BLaER1 treated with 17β-estradiol and CSF1 and Interleukin-3, amounts not matched to agents 10 nM and 100 nM (cell line): ENCODE measurements around the gene VPS29.

Experiments
- H3K27ac ChIP-seq, 11 experiments: shearing (Covaris generic); formaldehyde crosslinking; 2 replicates each; pipeline ENCODE4 v1.8.1; 2022
- H3K27me3 ChIP-seq, 11 experiments: shearing (Covaris generic); formaldehyde crosslinking; 2 replicates each; pipeline ENCODE4 v1.8.1; 2022
- H3K36me3 ChIP-seq, 11 experiments: shearing (Covaris generic); formaldehyde crosslinking; 2 replicates each; pipeline ENCODE4 v1.8.1; 2022
- H3K4me1 ChIP-seq, 10 experiments: shearing (Covaris generic); formaldehyde crosslinking; 2 replicates each; pipeline ENCODE4 v1.8.1; 2022
- H3K4me2 ChIP-seq, 11 experiments: shearing (Covaris generic); formaldehyde crosslinking; 2 replicates each; pipeline ENCODE4 v1.8.1; 2022
- H3K4me3 ChIP-seq, 10 experiments: shearing (Covaris generic); formaldehyde crosslinking; 2 replicates each; pipeline ENCODE4 v1.8.1; 2022
- H3K9ac ChIP-seq, 11 experiments: shearing (Covaris generic); formaldehyde crosslinking; 2 replicates each; pipeline ENCODE4 v1.8.1; 2022
- H3K9me3 ChIP-seq, 11 experiments: shearing (Covaris generic); formaldehyde crosslinking; replicated peaks in 1 of 11; 2 replicates each; pipeline ENCODE4 v1.8.1; 2022
- H4K20me1 ChIP-seq, 11 experiments: shearing (Covaris generic); formaldehyde crosslinking; 2 replicates each; pipeline ENCODE4 v1.8.1; 2022
- Cebpa-rat ChIP-seq, 11 experiments: shearing (Covaris generic); IDR thresholded peaks; 2 replicates each; pipeline ENCODE4 v1.8.1; 2022

The VPS29 gene

GRCh38 chr12:110444455-110444854 lies 57.5 kb downstream of the VPS29 start:
- peaks cover 16 to 56% (median 29%) of the 10 kb centered on the region in 10 experiments for H3K4me1 ChIP-seq
- peak overlapping the region in 2 of 11 experiments; percentile 96 to 99; a peak in 4 of 22 replicates for H3K4me2 ChIP-seq
- no peaks in the 10 kb centered on the region for H3K9me3 ChIP-seq
- peaks cover 58 to 99% (median 90%) of the 10 kb centered on the region in 11 experiments; a peak in 20 of 22 replicates for H4K20me1 ChIP-seq
- 0 out of 22 replicates have a peak overlapping the region, but pooled peaks of 1 of the 11 experiments have one; percentile 7 for H3K27ac ChIP-seq
- H3K9ac ChIP-seq = no peak overlapping the region
- H3K36me3 ChIP-seq = peaks cover 76 to 99% (median 96%) of the 10 kb centered on the region in 11 experiments
- H3K27me3 ChIP-seq = no peaks in the 10 kb centered on the region
- H3K4me3 ChIP-seq = no peak overlapping the region
- TF ChIP-seq Cebpa-rat (IDR thresholded peaks at IDR 0.05) = no peak
